GM12873 (cell line): ENCODE measurements around the gene PMEPA1.

Experiments used
- CTCF ChIP-seq: IDR thresholded peaks from 2 replicates; pipeline ENCODE4 v1.5.1; 2012; ENCODE audit warnings: low read depth, mild to moderate bottlenecking, moderate library complexity, low read length, control low read depth; ENCODE audit not compliant: insufficient read depth; ENCODE audit errors: missing control alignments

The PMEPA1 gene

GRCh38 chr20:57663681-57664451, 45.9 kb downstream of the PMEPA1 start:
- TF ChIP-seq CTCF: no peak

GRCh38 chr20:57663241-57663640, 46.6 kb downstream of the PMEPA1 start:
- TF ChIP-seq CTCF: no peak

- TF ChIP-seq CTCF: no peak
Observed at GRCh38 chr20:57662456-57663240, 47.2 kb downstream of the PMEPA1 start.

- no peak for TF ChIP-seq CTCF
Observed at GRCh38 chr20:57661746-57662455, 47.9 kb downstream of the PMEPA1 start.

- TF ChIP-seq CTCF: no peak
Observed at GRCh38 chr20:57660922-57661745, 48.7 kb downstream of the PMEPA1 start.

- TF ChIP-seq CTCF: no peak
Observed at GRCh38 chr20:57660181-57660921, 49.5 kb downstream of the PMEPA1 start.
